NCI-H128 (cell line): ENCODE results near the gene ODF2.
"Not testable (repeated sequence)": the region's sequence is repeated elsewhere in the genome, so short reads cannot be mapped to it uniquely, and the experiment has no call there.

Experiments used
- DNase-seq: peaks from one replicate; lab custom pipeline; 2025; ENCODE audit not compliant: unreplicated experiment; lab: John Stamatoyannopoulos, UW

Gene ODF2

DNA sequence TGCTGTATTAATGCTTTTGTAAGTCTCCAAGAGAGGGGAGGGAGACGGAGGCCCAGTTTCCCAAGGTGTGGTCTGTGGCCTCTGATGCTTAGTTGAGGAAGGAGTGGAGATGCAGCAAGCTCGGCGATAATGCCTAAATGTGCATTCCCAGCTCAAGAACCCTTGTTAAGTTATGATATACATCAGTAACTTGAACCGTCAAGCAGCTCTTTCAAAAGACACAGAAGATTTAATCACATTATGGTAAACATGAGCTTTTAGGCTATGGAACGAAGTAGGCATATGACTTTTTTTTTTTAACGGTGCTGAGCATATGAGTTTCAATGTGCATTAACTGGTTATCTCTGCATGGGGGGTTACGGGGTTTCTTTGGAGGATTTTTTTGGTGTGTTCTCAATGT is 26.4 kb downstream of the ODF2 start:
- no peak for DNase-seq

DNA sequence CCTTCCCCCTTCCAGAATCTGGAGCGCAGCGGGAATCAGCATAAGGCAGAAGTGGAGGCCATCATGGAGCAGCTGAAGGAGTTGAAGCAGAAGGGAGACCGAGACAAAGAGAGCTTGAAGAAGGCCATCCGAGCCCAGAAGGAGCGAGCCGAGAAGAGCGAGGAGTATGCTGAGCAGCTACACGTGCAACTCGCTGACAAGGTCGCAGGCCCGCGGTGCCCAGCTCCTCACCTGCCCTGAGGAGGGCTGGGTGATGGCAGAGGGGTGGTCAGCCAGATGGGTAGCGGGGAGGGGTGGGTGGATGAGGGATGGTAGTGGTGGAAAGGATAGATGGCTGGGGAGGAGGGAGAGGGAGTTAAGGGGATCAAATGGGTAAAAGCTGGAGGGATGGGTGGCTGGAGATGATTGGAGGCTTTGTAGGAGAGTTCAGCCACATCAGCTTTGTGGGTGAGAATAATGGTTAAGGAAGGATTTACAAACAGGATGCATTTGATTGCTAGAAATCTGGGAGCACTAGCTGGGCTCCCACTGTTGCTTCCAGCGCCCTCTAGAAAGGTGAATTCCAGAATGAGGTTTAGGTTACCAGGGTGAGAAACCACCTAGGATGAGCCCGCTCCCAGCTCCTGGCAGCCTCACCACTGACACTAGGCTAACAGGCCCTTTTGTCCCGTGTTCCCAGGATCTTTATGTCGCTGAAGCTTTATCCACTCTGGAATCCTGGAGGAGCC is 29.0 kb downstream of the ODF2 start:
- DNase-seq: no peak

DNA sequence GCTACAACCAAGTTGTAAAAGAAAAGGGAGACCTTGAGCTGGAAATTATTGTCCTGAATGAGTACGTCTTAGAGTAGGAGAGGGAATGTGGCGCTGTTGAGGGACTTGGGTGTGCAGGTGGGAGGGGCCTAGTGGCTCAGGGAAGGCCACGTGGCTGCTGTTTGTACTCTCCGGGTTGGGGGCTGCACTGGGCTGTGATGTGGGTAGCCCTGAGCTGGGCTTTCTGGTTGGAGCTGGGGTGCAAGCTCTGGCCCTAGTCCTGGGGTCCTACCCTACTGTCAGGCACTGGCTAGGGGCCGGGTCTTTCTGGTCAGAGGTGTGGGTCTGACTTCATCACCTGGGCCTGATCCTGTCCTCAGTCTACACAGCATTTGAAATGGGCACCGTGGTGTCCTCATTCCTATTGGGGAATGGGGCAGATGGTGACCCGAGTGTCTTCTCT is 29.6 kb downstream of the ODF2 start:
- DNase-seq: no peak

DNA sequence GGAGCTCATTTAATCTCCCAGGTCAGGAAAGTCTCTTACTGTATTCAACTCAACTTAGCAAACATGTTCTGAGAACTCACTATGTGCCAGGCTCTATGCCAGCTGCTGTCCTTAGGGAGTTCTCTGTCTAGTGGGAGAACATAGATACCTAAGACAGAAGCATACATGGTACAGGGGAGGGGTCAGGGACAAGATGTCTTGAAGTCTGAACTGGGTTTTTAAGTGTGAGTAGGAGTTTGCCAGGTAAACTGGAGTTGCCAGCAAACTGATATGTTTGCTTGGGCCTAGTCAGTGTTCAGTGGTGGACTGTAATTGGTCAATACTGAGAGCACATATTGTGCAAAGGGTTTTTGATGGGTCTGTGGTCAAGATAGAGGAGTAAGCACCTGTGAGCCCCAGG is 30.4 kb downstream of the ODF2 start:
- DNase-seq: no peak

DNA sequence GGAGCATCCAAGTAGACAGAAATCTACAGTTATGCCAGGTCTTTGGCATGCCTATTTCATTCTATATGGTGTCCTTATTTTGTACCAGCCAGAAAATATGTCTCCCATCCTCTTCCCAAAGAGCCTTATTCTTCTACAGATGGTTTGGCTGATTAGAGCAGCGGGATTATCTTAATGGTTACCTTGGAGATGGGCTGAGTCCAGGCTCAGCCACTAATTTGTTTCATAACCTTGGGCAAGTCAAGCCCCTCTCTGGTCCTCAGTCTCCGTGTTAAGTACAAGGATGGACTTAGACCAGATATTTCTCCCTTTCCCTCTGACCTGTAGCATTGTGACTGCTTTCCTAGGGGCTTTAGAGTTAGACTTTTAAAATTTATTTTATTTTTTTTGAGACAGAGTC is 37.6 kb downstream of the ODF2 start:
- DNase-seq: no peak

DNA sequence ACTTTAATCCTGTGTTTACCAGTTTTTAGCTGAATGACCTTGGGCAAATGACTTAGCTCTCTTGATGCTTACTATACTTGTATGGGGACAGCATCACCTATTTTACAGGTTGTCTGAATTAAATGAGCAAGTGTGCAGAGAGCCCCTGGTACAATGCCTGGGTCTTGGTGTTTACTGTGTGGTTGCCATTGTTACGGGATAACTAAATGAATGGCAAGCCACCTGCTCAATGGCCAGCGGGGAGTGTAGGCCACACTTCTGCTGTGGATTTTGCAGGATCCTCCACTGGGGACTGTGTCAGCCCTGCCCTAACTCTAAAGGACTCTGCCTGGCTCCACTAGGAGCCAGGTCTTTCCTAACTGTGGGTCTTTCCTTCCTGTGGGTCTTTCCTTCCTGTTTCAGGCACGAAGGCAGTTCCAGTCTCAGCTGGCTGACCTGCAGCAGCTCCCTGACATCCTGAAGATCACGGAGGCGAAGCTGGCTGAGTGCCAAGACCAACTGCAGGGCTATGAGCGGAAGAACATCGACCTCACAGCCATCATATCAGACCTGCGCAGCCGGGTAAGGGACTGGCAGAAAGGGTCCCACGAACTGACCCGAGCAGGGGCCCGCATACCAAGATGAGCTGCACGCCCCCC is 38.4 kb downstream of the ODF2 start:
- DNase-seq: peak; percentile 39

DNA sequence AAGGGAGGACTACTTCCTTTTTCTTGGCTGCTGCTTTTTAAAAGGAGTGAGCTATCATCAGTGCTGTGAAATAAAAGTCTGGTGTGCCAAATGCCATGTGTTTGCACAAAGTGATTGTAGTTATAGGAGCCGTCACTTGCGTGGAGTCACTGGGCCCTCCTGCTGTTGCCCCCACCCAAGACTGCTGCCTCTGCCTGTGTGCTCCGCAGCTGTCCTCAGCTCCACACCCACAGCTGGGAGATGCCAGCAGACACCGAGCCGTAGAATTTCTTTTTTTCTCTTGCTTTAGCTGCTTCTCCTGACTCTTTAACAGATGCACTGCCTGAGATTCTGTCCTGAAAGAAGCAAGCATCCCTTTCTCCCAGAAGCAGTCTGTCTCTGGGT is 38.9 kb downstream of the ODF2 start:
- no peak for DNase-seq

DNA sequence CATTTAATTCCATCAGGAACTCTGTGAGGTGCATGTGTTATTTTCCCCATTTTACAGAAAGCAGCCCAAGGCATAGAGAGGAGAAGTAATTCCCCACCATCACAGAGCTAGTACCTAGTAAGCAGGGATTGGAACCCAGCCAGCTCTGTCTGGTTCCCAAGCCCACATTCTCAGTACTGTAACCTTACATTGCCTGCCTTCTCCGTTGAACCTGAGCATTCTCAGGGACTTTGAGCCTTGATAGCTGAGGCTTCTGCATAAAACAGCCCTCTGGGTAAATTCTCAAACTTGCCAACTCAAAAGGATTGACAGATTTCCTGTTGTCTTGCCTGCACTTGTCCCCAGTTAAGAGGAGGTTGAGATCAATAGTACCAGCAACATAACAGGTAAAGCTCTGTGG is 39.5 kb downstream of the ODF2 start:
- DNase-seq: no peak

DNA sequence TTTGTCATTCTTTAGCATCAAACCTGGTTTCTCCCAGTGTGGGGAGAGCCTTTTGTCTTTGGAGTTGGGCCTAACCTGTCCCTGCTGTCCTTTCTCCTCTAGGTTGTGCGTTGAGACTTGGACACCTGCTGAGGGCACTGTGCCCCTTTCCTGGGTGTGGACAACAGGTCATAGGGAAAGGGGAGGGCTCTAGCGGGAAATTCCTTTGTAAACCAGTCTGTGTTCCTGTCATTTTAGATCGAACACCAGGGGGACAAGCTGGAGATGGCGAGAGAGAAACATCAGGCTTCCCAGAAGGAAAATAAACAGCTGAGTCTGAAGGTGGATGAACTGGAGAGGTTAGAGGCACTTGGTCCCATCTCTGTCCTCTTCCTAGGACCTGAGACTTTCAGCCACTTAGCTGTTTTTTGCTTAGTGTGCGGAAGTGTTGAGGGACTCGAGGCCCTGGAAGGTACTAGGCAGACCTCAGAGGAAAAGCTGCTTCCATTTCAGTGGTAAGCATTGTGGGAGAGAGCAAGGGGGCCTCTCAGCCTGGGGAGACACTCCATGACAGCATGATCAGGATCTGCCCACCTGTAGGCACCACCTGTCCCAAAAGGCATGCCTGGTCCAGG is 40.1 kb downstream of the ODF2 start:
- no peak for DNase-seq

DNA sequence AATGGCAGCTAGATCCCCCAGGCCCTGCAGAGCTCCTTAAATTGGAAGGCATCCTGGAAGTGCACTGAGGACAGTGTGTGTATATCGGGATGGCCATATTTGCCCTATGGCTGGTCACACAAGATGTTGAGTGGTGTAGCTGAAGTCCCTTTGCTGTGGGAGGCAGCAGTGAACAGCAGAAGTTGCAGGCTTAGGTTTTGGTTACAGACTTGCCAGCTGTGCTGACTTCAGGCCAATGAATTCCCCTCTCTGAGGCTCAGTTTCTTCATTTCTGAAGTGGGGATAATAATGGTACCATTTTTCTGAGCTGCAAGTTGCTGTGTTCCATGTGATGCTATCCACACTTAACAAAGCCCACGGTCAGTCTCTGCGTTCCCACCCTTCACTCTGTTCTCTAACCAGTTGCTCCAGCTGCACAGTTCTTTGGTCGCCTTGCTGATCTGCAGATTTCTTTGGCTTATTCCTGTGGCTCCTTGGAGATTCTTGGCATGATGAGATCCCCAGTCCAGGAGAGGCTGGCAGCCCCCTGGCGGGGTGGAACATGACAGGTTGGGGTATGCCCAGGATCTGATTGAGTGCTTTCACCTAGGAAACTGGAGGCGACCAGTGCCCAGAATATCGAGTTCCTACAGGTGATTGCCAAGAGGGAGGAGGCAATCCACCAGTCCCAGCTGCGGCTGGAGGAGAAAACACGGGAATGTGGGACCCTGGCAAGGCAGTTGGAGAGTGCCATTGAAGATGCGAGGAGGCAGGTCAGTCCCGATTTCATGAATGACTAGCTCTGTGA is 42.2 kb downstream of the ODF2 start:
- DNase-seq: no peak

DNA sequence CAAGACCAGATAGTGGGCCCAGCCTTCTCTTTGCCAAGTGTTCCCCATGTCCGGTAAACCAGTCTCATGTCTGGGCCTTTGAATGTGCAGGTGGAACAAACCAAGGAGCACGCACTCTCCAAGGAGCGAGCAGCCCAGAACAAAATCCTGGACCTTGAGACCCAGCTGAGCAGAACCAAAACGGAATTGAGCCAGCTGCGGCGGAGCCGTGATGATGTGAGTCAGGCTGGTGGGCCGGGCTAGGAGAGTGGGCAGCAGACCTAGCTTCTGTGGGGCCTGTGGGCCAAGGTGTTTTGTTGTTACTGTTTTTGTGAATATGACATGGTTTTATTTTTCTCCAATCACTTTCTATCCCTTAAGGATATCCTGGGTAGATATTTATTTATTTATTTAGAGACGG is 43.1 kb downstream of the ODF2 start:
- DNase-seq: no peak

DNA sequence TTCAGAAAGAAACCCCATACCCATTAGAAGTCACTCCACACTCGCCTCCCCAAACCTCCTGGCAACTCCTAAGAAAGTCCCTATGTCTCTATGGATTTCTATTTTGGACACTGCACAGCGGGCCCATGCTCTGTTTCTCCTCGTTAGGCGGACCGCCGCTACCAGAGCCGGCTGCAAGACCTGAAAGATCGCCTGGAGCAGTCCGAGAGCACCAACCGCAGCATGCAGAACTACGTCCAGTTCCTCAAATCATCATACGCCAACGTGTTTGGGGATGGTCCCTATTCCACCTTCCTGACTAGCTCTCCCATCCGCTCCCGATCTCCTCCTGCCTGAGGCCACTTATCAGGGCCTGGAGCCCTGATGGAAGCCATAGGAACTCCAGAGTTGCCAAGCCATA is 44.1 kb downstream of the ODF2 start:
- no peak for DNase-seq

DNA sequence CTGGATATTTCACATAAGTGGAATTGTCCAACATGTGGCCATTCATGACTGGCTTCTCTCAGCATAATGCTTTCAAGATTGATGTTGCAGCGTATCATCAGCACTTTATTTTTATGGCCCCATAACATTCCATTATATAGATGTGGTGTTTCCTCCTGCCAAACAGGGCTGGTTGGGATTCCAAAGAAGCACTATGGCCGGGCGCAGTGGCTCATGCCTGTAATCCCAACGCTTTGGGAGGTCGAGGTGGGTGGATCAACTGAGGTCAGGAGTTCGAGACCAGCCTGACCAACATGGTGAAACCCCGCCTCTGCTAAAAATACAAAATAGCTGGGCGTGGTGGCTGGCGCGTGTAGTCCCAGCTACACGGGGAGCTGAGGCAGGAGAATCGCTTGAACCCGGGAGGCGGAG is 47.6 kb downstream of the ODF2 start:
- not testable (repeated sequence) for DNase-seq

DNA sequence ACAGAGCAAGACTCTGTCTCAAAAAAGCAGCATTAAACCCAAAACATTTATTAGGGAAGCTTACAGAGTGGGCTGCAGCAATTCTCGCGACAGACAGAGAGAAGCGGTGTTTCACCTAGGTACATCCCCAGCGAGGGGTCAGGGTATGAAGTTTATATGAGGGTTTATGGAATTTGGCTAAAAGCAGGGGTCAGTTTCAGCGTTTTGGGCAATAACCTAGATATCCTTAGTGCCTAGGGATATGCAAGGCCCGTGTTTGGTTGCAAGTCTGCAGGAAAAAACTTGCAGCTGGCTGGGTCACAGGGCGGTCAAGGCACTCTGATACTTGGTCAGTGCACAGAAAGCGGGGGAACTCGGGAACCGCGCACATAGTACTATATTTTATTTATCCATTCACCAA is 48.1 kb downstream of the ODF2 start:
- DNase-seq: no peak

DNA sequence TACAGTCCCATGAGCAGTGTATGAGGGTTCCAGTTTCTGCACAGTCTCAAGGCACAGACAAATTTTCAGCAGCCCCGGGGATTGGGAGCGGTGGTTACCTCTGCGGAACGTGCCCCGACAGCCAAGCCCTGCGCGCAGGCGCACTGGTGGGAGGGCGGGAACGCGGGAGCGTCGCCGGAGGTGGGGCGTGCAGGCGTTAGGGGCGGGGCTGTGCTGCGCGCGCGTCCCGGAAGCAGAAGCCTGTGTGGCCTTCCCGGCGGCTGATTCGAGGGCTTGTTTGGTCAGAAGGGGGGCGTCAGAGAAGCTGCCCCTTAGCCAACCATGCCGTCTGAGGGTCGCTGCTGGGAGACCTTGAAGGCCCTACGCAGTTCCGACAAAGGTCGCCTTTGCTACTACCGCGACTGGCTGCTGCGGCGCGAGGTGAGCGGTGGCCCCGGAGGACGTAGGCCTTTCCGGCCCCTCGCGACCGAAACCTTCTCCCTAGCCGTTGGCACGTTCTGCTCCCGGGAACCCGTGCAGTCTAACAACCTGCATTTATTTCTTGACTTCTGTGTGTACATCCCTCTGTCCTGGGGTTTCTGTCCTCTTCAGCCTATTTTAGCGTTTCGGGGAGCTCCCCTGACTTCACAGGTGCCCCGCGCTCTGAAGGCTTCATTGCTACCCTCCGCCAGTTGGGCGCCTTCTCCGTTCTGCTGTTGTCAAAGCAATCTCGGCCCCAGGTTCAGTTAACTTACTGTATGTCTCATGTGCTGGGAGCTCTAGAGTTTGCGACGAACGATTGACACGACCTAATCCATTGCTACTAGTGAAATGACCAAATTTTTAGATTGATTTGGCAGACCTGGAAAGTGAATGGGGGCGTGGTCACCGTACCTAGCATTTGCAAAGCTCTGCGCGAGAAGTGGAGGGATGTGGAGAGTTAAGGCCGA is 48.9 kb downstream of the ODF2 start, which contains the start of gene GLE1:
GLE1 (plus strand) TSS at position 235 of the 929 bp plus-strand sequence; CDS start at position 322, 87 bp downstream.
- DNase-seq: peak; percentile 91

DNA sequence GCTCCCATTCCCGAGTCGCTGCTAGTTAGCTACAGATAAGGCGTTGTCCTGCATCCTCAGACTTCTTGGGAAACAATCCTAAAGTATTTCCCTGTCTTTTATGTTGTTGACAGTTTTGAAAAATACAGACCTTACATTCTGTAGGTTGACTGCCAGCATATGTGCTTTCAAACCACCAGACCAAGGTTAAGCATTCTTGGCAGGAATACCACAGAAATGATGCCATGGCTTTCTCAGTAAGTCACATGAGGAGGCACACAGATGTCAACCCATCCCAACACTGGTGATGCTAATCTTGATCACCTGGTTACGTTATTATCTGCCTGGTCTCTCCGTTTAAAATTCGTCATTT is 49.6 kb downstream of the ODF2 start:
- no peak for DNase-seq

DNA sequence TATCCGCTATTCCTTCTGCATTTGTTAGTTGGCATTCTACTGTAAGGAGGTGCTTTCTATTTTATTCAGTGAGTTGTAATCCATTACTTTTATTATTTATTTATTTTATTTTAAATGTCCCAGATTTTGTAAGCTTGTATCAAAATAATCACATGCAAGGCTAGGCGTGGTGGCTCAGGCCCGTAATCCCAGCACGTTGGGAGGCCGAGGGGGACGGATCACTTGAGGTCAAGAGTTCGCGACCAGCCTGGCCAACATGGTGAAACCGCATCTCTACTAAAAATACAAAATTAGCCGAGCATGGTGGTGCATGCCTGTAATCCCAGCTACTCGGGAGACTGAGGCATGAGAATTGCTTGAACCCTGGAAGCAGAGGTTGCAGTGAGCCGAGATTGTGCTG is 50.1 kb downstream of the ODF2 start:
- DNase-seq: not testable (repeated sequence)

DNA sequence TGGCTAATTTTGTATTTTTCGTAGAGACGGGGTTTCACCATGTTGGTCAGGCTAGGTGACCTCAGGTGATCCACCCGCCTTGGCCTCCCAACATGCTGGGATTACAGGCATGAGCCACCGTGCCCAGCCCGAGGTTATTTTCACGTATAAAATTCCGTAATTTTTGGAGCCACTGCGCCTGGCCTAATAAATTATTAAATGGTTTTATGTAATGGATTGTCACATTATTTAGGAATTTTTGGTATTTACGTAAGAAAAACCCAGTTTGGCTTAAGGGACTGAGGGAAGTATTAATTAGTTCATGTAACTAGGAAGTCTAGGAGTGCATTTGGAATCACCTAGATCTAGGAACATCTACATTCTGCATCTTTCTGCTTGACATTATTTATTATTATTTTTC is 57.0 kb downstream of the ODF2 start:
- DNase-seq: no peak

DNA sequence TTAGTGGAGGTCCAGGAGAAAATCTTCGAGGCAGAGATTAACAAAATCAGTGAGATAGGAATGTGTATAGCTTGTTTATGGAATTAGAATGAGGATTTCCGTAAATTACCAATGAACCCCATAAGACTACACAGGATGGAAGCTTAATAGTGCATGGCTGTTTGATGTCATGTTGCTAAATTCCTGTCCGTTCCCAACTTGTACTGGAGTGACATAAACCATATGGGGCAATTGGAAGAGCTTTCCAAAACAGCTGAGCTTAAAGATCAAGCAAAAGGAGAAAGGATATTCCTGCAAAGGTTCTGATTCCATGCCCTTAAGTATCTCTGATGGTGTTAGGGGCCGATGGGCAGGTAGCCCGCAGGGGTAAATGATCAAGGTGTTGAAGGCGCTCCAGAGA is 66.2 kb downstream of the ODF2 start:
- DNase-seq: no peak

DNA sequence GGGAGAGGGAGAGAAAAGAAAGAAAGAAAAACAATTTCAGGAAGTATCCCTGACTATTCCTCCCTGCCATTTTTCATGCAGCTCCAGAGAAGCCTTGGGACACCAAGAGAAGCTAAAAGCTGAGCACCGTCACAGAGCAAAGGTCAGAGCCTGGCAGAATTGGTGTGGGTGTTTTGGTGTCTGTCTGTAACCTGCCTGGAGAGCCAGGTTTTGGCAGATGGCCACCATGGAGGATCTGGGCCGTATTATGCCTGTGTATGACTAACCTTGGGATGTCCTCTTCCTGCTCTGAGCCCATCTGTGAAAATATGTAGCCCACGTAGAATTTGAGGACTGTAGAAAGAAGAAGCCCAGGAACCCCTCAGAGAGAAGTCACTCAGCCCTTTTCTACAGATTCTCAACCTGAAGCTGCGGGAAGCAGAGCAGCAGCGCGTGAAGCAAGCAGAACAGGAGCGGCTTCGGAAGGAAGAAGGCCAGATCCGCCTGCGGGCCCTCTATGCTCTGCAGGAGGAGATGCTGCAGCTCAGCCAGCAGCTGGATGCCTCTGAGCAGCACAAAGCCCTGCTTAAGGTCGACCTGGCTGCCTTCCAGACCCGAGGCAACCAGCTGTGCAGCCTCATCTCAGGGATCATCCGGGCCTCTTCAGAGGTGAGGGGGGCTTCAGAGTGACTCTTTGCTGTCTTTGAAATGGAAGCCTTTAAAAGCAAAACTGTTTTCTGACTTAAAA is 67.6 kb downstream of the ODF2 start:
- DNase-seq: no peak
